ENCODE results near the gene ERP44. TPM values are rescaled to one million over a fixed set of nuclear protein-coding genes. Genes with fewer than 3 reads are reported as not detected.

The ERP44 gene
- total RNA-seq, 1 experiment from 2014 or later: 9.4 TPM

DNA sequence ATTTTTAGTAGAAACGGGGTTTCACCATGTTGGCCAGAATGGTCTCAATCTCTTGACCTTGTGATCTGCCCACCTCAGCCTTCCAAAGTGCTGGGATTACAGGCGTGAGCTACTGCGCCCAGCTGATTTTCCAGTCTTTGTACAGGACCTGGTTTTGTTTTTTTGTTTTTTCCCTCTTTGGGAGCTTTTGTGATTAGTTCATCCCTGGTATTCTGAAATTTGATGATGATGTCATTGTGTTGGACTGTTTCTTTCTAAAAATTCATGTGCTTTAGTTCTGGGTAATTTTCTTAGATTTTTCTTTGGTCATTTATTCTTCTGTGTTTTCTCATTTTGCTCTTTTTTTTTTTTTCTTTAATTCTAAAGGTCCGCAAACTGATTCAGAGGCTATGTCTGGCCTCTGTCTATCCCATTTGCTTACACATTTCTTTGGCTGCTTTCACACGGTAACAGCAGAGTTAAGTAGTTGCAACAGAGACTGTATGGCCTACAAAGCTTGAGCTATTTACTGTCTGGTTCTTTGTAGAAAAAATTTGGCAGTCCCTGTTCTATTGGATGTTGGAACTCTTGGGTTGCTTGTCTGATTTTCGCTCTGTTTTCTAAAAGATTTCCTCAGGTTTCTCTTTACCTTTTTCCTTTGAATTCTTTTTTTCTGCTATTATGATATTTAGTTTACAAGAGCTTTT is 167.5 kb downstream of the ERP44 start:
- Histone ChIP-seq H3K9ac (ENCODE audit: low read length) (no peak overlapping the region), H2AFZ (ENCODE audit: low read depth, low read length, poor library complexity, severe bottlenecking) (no peak overlapping the region), H3K9me3 (ENCODE audit: control insufficient read depth in 1 of 2, insufficient read depth in 1 of 2, low read depth in 1 of 2, low read length in 2 of 2) (no peaks in the 10 kb centered on the region), H3K4me2 (ENCODE audit: low read length) (no peak overlapping the region), H3K9me2 (ENCODE audit: insufficient read depth) (no peaks in the 10 kb centered on the region), H3K4me3 (replicated peaks in 1 of 2; ENCODE audit: low read depth in 1 of 2, low read length in 2 of 2) (no peak overlapping the region), H3K79me2 (ENCODE audit: insufficient read depth, low read length) (no peaks in the 10 kb centered on the region), H4K20me1 (ENCODE audit: insufficient read depth) (no peaks in the 10 kb centered on the region), H3K4me1 (ENCODE audit: control insufficient read depth in 1 of 2, insufficient read depth in 2 of 2, low read length in 2 of 2) (no peaks in the 10 kb centered on the region), H3K27ac (ENCODE audit: low read depth, low read length) (no peak overlapping the region), H3K36me3 (ENCODE audit: control insufficient read depth in 1 of 2, insufficient read depth in 2 of 2, low read length in 2 of 2) (peaks cover 0 to 5% of the 10 kb centered on the region in 2 experiments; a peak in 1 of 4 replicates), H3K27me3 (ENCODE audit: insufficient read depth, low read length) (no peaks in the 10 kb centered on the region)
- RAD21 ChIA-PET (ENCODE audit: low non-redundant PET in 1 of 2, low total read pairs in 2 of 2, uncharacterized antibody in 2 of 2, unreplicated experiment in 2 of 2): no interaction called here
- DNase-seq (ENCODE audit: low read depth, low spot score) (no peak), ATAC-seq (no peak)
- POLR2A ChIA-PET: no interaction called here
- CTCF ChIA-PET: no interaction called here
- no TSS peak for BruUV-seq (replicated peaks)
- intact Hi-C loops (cut with micrococcal nuclease): no loop called here
- TF ChIP-seq CBX3 (IDR thresholded peaks at IDR 0.05; ENCODE audit: low read depth) (no peak), SIN3A (IDR thresholded peaks at IDR 0.05; ENCODE audit: low read depth) (no peak), ZFX (IDR thresholded peaks at IDR 0.05) (no peak), SRF (IDR thresholded peaks at IDR 0.05; ENCODE audit: low read depth) (no peak), EZH2phosphoT487 (IDR thresholded peaks at IDR 0.05; ENCODE audit: borderline replicate concordance) (no peak), SP1 (IDR thresholded peaks at IDR 0.05; ENCODE audit: low read depth) (no peak), EZH2 (IDR thresholded peaks at IDR 0.05) (no peak), TCF7L2 (IDR thresholded peaks at IDR 0.05; ENCODE audit: borderline replicate concordance, extremely low read depth, insufficient read depth, insufficient read length) (no peak), FOSL1 (IDR thresholded peaks at IDR 0.05; ENCODE audit: low read depth) (no peak)

DNA sequence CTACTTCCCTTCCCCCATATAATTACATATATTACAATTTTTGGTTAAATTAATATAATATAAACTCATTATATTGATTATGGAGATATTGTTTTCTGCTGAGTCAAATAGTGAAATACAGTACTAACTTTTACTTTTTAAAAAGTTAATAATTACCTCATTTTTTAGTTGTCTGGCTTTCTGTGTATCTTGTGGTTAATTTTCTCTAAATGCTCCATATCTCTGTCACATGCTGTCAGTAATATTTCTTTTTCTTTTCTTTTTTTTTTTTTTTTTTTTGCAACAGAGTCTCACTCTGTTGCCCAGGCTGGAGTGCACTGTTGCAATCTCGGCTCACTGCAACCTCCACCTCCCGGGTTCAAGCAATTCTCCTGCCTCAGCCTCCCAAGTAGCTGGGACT is 169.1 kb downstream of the ERP44 start:
- Histone ChIP-seq H3K27ac (ENCODE audit: low read depth, low read length) (no peak overlapping the region), H3K4me2 (ENCODE audit: low read length) (no peak overlapping the region), H3K4me1 (ENCODE audit: control insufficient read depth in 1 of 2, insufficient read depth in 2 of 2, low read length in 2 of 2) (no peaks in the 10 kb centered on the region), H3K9ac (ENCODE audit: low read length) (no peak overlapping the region), H3K36me3 (ENCODE audit: control insufficient read depth in 1 of 2, insufficient read depth in 2 of 2, low read length in 2 of 2) (peaks cover 0 to 5% of the 10 kb centered on the region in 2 experiments; a peak in 1 of 4 replicates), H3K9me3 (ENCODE audit: control insufficient read depth in 1 of 2, insufficient read depth in 1 of 2, low read depth in 1 of 2, low read length in 2 of 2) (peaks cover 0 to 6% of the 10 kb centered on the region in 2 experiments; a peak in 2 of 4 replicates), H2AFZ (ENCODE audit: low read depth, low read length, poor library complexity, severe bottlenecking) (no peak overlapping the region), H3K4me3 (replicated peaks in 1 of 2; ENCODE audit: low read depth in 1 of 2, low read length in 2 of 2) (no peak overlapping the region), H3K9me2 (ENCODE audit: insufficient read depth) (no peaks in the 10 kb centered on the region), H4K20me1 (ENCODE audit: insufficient read depth) (no peaks in the 10 kb centered on the region), H3K27me3 (ENCODE audit: insufficient read depth, low read length) (no peaks in the 10 kb centered on the region), H3K79me2 (ENCODE audit: insufficient read depth, low read length) (no peaks in the 10 kb centered on the region)
- DNase-seq (ENCODE audit: low read depth, low spot score) (no peak), ATAC-seq (no peak)
- ChIA-PET CTCF (no interaction called here), RAD21 (ENCODE audit: low non-redundant PET in 1 of 2, low total read pairs in 2 of 2, uncharacterized antibody in 2 of 2, unreplicated experiment in 2 of 2) (no interaction called here), POLR2A (no interaction called here)
- TF ChIP-seq RAD21 (IDR thresholded peaks at IDR 0.05; ENCODE audit: low read depth) (no peak), CEBPB (IDR thresholded peaks at IDR 0.05; ENCODE audit: low read depth) (no peak), ELF1 (IDR thresholded peaks at IDR 0.05; ENCODE audit: borderline replicate concordance, low read depth) (no peak), FOSL1 (IDR thresholded peaks at IDR 0.05; ENCODE audit: low read depth) (no peak), EGR1 (IDR thresholded peaks at IDR 0.05; ENCODE audit: low read depth) (no peak), CBX3 (IDR thresholded peaks at IDR 0.05; ENCODE audit: low read depth) (no peak)
- TF ChIP-seq, protein P1, sequence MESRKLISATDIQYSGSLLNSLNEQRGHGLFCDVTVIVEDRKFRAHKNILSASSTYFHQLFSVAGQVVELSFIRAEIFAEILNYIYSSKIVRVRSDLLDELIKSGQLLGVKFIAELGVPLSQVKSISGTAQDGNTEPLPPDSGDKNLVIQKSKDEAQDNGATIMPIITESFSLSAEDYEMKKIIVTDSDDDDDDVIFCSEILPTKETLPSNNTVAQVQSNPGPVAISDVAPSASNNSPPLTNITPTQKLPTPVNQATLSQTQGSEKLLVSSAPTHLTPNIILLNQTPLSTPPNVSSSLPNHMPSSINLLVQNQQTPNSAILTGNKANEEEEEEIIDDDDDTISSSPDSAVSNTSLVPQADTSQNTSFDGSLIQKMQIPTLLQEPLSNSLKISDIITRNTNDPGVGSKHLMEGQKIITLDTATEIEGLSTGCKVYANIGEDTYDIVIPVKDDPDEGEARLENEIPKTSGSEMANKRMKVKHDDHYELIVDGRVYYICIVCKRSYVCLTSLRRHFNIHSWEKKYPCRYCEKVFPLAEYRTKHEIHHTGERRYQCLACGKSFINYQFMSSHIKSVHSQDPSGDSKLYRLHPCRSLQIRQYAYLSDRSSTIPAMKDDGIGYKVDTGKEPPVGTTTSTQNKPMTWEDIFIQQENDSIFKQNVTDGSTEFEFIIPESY (IDR thresholded peaks at IDR 0.05; ENCODE audit: extremely low read depth, insufficient replicate concordance, low read length): no peak
- TF ChIP-seq, protein P2, sequence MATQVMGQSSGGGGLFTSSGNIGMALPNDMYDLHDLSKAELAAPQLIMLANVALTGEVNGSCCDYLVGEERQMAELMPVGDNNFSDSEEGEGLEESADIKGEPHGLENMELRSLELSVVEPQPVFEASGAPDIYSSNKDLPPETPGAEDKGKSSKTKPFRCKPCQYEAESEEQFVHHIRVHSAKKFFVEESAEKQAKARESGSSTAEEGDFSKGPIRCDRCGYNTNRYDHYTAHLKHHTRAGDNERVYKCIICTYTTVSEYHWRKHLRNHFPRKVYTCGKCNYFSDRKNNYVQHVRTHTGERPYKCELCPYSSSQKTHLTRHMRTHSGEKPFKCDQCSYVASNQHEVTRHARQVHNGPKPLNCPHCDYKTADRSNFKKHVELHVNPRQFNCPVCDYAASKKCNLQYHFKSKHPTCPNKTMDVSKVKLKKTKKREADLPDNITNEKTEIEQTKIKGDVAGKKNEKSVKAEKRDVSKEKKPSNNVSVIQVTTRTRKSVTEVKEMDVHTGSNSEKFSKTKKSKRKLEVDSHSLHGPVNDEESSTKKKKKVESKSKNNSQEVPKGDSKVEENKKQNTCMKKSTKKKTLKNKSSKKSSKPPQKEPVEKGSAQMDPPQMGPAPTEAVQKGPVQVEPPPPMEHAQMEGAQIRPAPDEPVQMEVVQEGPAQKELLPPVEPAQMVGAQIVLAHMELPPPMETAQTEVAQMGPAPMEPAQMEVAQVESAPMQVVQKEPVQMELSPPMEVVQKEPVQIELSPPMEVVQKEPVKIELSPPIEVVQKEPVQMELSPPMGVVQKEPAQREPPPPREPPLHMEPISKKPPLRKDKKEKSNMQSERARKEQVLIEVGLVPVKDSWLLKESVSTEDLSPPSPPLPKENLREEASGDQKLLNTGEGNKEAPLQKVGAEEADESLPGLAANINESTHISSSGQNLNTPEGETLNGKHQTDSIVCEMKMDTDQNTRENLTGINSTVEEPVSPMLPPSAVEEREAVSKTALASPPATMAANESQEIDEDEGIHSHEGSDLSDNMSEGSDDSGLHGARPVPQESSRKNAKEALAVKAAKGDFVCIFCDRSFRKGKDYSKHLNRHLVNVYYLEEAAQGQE (IDR thresholded peaks at IDR 0.05; ENCODE audit: low read depth): no peak
- BruUV-seq (replicated peaks): no TSS peak
- intact Hi-C loops (cut with micrococcal nuclease): no loop called here

Measured in HCT116 (cell line).